Activated CD4-positive, alpha-beta T cell treated with anti-CD3 and anti-CD28 coated beads, Interleukin-2, amount 10 ng/mL, durations not matched to agents 7 days and 5 days (primary cell): Measurements from ENCODE around the gene CD72. TPM values are rescaled to one million over a fixed set of nuclear protein-coding genes. Genes with fewer than 3 reads are reported as not detected.

Experiments used
- CTCF ChIA-PET: fragments of 350-600 bp; sonication (Branson Sonifier 250); formaldehyde crosslinking; loops from one replicate; lab custom pipeline; 2021; ENCODE audit warnings: antibody characterized with exemption; lab: Charles Lee
- POLR2A ChIA-PET: fragments of 350-600 bp; sonication (Branson Sonifier 250); formaldehyde crosslinking; loops from one replicate; lab custom pipeline; 2021; ENCODE audit warnings: antibody characterized with exemption; lab: Charles Lee
- DNase-seq: peaks from one replicate; pipeline ENCODE4 v3.0.0-alpha.2; 2020
- H3K27ac Mint-ChIP-seq: one replicate; pipeline ENCODE4 v1.8.0; 2021; ENCODE audit warnings: mild to moderate bottlenecking, moderate library complexity, mixed read lengths
- H3K27me3 Mint-ChIP-seq: one replicate; pipeline ENCODE4 v1.8.0; 2021; ENCODE audit warnings: mixed read lengths
- H3K36me3 Mint-ChIP-seq: one replicate; pipeline ENCODE4 v1.8.0; 2021; ENCODE audit warnings: low read depth, mixed read lengths
- H3K4me1 Mint-ChIP-seq: one replicate; pipeline ENCODE4 v1.8.0; 2021; ENCODE audit warnings: mixed read lengths
- H3K4me3 Mint-ChIP-seq: one replicate; pipeline ENCODE4 v1.8.0; 2021; ENCODE audit warnings: mild to moderate bottlenecking, moderate library complexity, mixed read lengths
- H3K9me3 Mint-ChIP-seq: one replicate; pipeline ENCODE4 v1.8.0; 2021; ENCODE audit warnings: mixed read lengths
- total RNA-seq, 2 experiments: library from RNA; stranded (reverse); gene quantifications; one replicate each; pipeline ENCODE4 v1.2.3, GENCODE V29; 2021

The CD72 gene, protein sequence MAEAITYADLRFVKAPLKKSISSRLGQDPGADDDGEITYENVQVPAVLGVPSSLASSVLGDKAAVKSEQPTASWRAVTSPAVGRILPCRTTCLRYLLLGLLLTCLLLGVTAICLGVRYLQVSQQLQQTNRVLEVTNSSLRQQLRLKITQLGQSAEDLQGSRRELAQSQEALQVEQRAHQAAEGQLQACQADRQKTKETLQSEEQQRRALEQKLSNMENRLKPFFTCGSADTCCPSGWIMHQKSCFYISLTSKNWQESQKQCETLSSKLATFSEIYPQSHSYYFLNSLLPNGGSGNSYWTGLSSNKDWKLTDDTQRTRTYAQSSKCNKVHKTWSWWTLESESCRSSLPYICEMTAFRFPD
- 1 to 10 TPM; 5.4 to 7.1 TPM for total RNA-seq

DNA sequence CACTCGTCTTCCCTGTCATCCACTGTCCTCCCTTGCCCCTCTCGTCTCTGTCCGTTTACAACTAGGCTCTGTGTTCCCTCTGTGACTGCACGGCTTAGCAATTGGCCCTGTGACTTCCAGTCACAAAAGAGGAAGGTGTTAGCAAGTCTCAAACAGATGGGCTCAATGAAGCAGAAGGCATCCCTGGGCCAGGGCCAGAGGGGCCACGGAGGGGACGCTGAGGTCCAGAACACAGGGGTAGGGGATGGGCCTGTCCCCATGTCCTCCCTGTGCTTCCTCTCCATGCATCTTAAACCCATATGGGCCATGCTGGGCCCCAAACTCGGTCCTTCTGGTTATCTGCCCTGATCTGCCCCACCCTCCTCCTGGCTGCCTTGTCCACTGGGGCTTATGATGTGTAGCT is at the start of gene CD72:
TSS of gene CD72 (minus strand) at position 89 of the 403 bp plus-strand sequence. CDS start 110 bp downstream, outside the sequence.
- Mint-ChIP-seq H3K27me3 (peaks cover 9% of the 10 kb centered on the region), H3K9me3 (no peaks in the 10 kb centered on the region), H3K4me1 (peaks cover 45% of the 10 kb centered on the region), H3K4me3 (peak within 1 kb of the TSS; percentile 75), H3K27ac (peak within 1 kb of the TSS; percentile 85), H3K36me3 (peaks cover 4% of the 10 kb centered on the region)
- DNase-seq: no peak
- ChIA-PET POLR2A (no interaction called here), CTCF (interaction anchor here (1.4 to 8.0 kb wide), 4 partner anchors 10 to 264 kb away, joined by 4 to 98 read pairs (median 16); no protein-coding TSS in a partner anchor)

DNA sequence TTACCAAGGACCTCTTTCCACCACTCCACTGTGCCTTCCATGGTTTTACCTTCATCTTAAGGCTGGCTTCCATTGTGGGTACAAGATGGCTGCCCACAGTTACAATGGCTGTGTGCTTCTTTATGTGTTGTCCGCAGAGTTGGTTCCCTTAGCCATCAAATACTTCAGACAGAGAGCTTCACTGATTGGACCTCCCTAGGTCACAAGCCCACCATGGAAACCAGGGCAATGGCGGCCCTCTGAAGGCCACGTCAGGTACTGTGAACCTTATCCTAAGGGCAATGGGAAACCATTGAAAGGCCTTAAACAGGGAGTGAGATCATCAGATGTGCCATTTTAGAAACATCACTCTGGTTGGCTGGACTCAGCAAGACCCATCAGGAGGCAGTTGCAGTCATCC is 49.7 kb upstream of the CD72 start:
- Mint-ChIP-seq H3K27me3 (peaks cover 4% of the 10 kb centered on the region), H3K36me3 (peaks cover 3% of the 10 kb centered on the region), H3K4me3 (no peak overlapping the region), H3K4me1 (peaks cover 34% of the 10 kb centered on the region), H3K9me3 (peaks cover 4% of the 10 kb centered on the region), H3K27ac (no peak overlapping the region)
- CTCF ChIA-PET: interaction anchor here (0.6 to 1.0 kb wide), 2 partner anchors 63 to 1650 kb away, joined by 3 read pairs; no protein-coding TSS in a partner anchor
- POLR2A ChIA-PET: no interaction called here
- DNase-seq: no peak

DNA sequence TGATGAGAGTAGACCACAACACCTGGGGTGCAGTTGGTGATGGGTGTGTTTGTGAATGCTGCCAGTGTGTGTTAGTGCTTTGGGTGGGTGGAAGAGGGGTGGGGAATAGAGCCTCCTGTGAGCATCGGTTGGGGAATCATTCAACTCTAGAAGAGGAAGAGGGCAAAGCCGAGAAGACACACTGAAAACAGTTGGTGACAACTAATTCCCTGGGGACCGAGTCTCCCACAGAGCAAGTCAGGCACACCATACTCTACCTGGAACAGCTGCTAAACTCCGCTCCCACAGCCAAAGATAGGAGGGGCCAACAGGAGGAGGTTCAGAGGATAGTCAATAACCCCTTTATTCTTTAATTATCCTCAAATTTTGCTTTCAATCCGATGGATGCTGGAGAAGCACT is 48.3 kb upstream of the CD72 start:
- Mint-ChIP-seq H3K9me3 (peaks cover 4% of the 10 kb centered on the region), H3K27ac (no peak overlapping the region), H3K4me1 (peaks cover 48% of the 10 kb centered on the region), H3K4me3 (peak overlapping the region; percentile 85), H3K27me3 (no peaks in the 10 kb centered on the region), H3K36me3 (peaks cover 17% of the 10 kb centered on the region)
- no peak for DNase-seq
- POLR2A ChIA-PET: no interaction called here
- CTCF ChIA-PET: interaction anchor here (2.9 to 7.2 kb wide), 2 partner anchors 9 to 18 kb away, joined by 12 to 74 read pairs; partner anchors contain the start of gene SIT1

DNA sequence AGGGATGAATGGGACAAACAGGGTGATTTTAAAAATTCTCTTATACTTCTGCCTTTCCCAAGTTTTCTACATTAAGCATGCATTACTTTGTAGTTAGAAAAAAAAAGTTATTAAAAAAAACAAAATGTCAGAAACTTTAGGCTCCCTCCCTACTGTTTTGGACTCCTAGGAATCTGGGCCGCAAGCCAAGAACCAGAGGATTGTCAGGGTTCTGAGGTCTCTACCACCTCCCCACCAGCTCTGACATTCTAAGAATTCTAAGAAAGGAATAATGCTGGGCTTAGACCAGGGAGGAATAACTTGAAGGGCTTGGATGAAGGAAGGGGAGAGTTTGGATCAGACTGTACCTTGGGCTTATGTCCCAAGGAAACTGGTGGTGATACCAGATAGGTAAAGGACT is 47.8 kb upstream of the CD72 start:
- H3K36me3 Mint-ChIP-seq: peaks cover 19% of the 10 kb centered on the region
- no peak for DNase-seq
- ChIA-PET POLR2A (interaction anchor here (0.6 kb wide), 1 partner anchor 62 kb away, joined by 3 read pairs; no protein-coding TSS in a partner anchor), CTCF (interaction anchor here (0.6 to 7.2 kb wide), 10 partner anchors 7 to 1770 kb away, joined by 3 to 74 read pairs (median 4); partner anchors contain the start of genes CA9, SIT1 and TPM2)
- H3K4me1 Mint-ChIP-seq: peaks cover 52% of the 10 kb centered on the region
- peak overlapping the region; percentile 68 for H3K27ac Mint-ChIP-seq
- peak overlapping the region; percentile 85 for H3K4me3 Mint-ChIP-seq
- peaks cover 4% of the 10 kb centered on the region for H3K9me3 Mint-ChIP-seq
- H3K27me3 Mint-ChIP-seq: no peaks in the 10 kb centered on the region

DNA sequence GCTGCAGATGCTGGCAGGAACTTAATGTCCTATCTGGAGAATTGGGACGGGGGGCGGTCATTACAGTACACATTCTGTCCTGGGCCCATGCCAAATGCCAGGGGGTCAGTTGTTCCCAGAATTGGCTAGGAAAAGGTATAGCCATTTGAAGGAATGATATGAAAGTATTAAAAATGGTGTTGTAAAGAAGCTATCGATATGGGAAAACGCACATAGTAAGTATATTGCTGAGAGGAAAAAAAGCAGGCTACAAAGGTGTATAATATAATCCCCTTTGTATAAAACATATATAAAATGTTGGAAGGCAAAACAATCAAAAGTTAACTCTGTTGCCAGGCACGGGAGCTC is 47.2 kb upstream of the CD72 start:
- Mint-ChIP-seq H3K27me3 (no peaks in the 10 kb centered on the region), H3K36me3 (peaks cover 25% of the 10 kb centered on the region), H3K4me1 (peaks cover 58% of the 10 kb centered on the region), H3K27ac (peak overlapping the region; percentile 88), H3K4me3 (peak overlapping the region; percentile 85), H3K9me3 (peaks cover 4% of the 10 kb centered on the region)
- POLR2A ChIA-PET: interaction anchor here (0.6 kb wide), 1 partner anchor 62 kb away, joined by 3 read pairs; no protein-coding TSS in a partner anchor
- DNase-seq: no peak
- CTCF ChIA-PET: interaction anchor here (0.6 to 7.2 kb wide), 14 partner anchors 8 to 1769 kb away, joined by 3 to 74 read pairs (median 5); partner anchors contain the start of genes CA9, CREB3, SIT1 and TLN1

DNA sequence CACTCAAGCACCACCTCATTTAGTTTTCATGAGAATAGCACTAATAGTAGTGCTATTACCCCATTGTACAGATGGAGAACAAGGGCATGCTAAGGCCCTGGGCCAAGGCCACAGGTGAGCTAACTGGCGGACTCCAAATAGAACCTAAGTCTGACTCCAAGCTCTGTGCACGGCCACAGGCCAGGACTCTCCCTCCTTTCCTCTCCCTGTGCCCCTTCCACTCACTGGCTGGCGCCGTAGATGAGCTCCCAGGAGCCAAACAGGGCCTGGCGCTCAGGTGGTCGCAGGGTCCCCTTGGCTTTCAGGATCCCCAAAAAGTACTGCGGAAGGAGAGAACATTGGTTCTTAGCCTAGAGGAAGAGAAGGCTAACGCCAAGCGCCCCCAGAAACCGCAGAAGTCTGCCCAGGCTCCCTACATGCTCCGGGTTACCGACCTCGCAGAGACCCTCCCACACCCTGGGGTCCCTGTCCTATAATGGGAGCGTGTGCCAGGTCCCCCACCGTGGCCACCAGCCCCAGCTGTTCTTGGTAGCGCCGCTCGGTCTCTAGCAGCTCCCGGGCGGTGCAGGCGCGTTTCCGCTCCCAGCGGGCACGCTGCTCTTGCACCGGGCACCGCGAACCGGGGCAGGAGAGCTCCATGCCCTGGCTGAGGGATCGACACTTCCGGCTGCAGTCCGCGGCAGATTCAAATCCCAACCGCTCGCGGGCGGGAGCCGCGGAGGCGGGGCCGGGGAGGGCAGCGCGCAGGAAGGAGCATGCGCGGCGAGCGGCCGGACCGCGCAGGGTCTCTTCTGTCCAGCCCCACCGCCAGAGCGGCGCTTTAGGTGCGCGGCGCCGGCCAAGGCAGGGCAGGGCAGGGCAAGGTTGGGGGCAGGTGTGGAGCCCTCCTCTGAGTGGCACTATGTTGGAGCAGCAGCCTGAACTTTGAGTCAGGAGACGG is 46.6 kb upstream of the CD72 start, which contains the start of gene ARHGEF39:
TSS of gene ARHGEF39 (minus strand) at position 665 of the 940 bp plus-strand sequence. CDS start at position 639, 26 bp downstream.
- H3K4me1 Mint-ChIP-seq: peaks cover 64% of the 10 kb centered on the region
- CTCF ChIA-PET: interaction anchor here (0.7 to 7.2 kb wide), 18 partner anchors 8 to 126 kb away, joined by 3 to 74 read pairs (median 4); partner anchors contain the start of genes CA9, CREB3, GBA2 and RGP1

DNA sequence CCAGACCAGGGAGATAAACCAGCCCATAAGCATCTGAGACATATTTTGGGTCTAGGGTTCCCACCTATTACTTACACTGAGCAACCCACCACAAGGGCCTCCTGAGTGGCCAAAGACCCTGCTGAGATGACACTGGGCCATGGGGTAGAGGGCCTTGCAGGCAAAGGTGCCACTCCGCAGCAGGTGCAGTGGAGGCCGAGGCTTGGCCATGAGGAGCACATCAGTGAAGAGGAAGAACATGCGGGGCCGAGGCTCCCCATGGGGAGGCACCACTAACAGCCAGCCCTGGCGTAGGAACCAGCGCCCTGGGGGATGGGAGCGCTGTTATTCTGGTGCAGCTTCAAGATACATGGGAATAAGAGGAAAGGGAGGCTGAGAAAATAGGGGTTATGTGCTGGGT is 44.2 kb upstream of the CD72 start:
- Mint-ChIP-seq H3K36me3 (peaks cover 42% of the 10 kb centered on the region), H3K27ac (peak overlapping the region; percentile 76), H3K9me3 (peaks cover 3% of the 10 kb centered on the region), H3K4me1 (peaks cover 80% of the 10 kb centered on the region), H3K27me3 (peaks cover 4% of the 10 kb centered on the region), H3K4me3 (peak overlapping the region; percentile 50)
- CTCF ChIA-PET: interaction anchor here (1.3 to 7.2 kb wide), 3 partner anchors 14 to 66 kb away, joined by 5 to 74 read pairs (median 7); partner anchors contain the start of gene SIT1
- POLR2A ChIA-PET: interaction anchor here (0.6 kb wide), 1 partner anchor 82 kb away, joined by 3 read pairs; no protein-coding TSS in a partner anchor
- no peak for DNase-seq

More for the DNA sequence above, 46.6 kb upstream of the CD72 start, which contains the start of gene ARHGEF39:
- POLR2A ChIA-PET: interaction anchor here (0.7 to 1.1 kb wide), 2 partner anchors 17 to 64 kb away, joined by 3 to 4 read pairs; no protein-coding TSS in a partner anchor
- peak; percentile 76 for DNase-seq
- Mint-ChIP-seq H3K27ac (peak within 1 kb of the TSS; percentile 88), H3K4me3 (peak within 1 kb of the TSS; percentile 85), H3K27me3 (no peaks in the 10 kb centered on the region), H3K9me3 (peaks cover 4% of the 10 kb centered on the region), H3K36me3 (peaks cover 31% of the 10 kb centered on the region)

DNA sequence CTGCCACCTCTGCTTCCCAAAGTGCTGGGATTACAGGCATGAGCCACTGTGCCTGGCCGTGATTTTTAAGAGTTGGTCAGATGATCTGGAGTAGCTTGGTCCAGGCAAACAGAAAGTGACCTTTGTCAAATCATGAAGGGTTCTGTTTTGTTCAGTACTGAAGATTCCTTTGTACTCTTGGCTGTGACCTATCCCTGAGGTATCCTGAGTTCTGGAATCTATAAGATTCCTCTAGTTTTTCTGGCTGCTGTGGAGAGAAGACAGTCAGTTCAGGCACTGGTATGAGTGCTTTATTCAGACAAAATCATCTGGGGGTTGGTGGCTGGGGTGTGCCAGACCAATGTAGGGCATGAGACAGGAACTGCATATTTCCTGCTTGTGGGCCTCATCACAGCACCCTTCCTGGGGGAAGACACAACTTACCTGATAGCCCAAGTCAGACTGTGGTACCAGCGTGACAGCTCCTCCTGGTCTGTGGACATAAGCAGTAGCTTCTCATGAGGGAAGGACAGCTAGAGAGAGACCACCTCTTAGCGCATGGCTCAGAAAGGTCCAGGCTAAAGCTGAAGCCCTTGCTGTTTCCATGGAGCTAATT is 43.6 kb upstream of the CD72 start:
- H3K4me3 Mint-ChIP-seq: peak overlapping the region; percentile 50
- H3K36me3 Mint-ChIP-seq: peaks cover 42% of the 10 kb centered on the region
- peak; percentile 40 for DNase-seq
- H3K27ac Mint-ChIP-seq: peak overlapping the region; percentile 76
- H3K27me3 Mint-ChIP-seq: peaks cover 4% of the 10 kb centered on the region
- H3K9me3 Mint-ChIP-seq: no peaks in the 10 kb centered on the region
- CTCF ChIA-PET: interaction anchor here (1.3 to 7.2 kb wide), 5 partner anchors 14 to 95 kb away, joined by 5 to 74 read pairs (median 5); partner anchors contain the start of gene SIT1
- POLR2A ChIA-PET: interaction anchor here (0.5 to 1.0 kb wide), 3 partner anchors 8 to 81 kb away, joined by 3 to 4 read pairs (median 3); no protein-coding TSS in a partner anchor
- H3K4me1 Mint-ChIP-seq: peaks cover 86% of the 10 kb centered on the region

DNA sequence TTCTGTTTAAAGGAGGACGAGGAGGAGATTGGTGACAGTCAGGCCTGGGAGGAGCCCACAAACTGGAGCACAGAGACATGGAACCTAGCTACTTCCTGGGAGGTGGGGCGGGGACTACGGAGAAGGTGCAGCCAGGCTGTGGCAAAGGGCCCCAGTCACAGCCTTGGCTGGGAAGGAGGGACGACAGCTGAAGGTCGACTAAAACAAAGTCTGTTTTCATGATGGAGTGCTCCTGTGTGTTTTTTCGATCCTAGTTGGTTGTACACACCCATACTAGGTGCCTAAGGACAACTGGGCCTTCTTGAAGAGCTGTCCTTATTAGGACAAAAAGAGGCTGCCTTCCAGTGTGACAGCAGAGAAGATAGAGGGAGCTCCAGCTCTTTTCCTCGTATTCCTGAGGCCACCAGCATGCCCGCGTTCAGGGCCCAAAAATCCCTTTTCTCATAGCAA is 42.8 kb upstream of the CD72 start:
- H3K4me3 Mint-ChIP-seq: peak overlapping the region; percentile 26

DNA sequence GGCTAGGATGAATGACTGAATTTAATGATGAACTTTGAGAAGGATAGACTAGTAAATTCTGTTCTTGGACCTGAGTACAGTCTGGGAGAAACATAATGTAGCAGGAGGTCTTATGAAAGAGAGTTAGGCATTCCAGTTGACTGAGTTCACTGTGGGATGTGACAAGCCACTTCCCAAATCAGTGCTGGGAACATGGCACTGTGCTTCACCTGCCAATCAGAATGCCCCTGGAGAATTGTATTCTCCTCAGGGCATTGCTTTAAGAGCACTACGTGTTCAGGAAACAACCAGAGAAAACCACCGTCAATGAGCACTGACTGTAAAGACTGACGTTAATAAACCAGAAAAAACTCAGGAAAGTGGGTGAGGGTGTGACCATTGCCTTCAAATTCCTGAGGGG is 41.1 kb upstream of the CD72 start:
- H3K4me1 Mint-ChIP-seq: peaks cover 80% of the 10 kb centered on the region
- peaks cover 42% of the 10 kb centered on the region for H3K36me3 Mint-ChIP-seq
- ChIA-PET POLR2A (no interaction called here), CTCF (interaction anchor here (0.7 to 4.9 kb wide), 14 partner anchors 11 to 97 kb away, joined by 3 to 60 read pairs (median 7); partner anchors contain the start of genes CREB3, GBA2, RGP1 and TESK1)
- peak overlapping the region; percentile 82 for H3K27ac Mint-ChIP-seq
- H3K27me3 Mint-ChIP-seq: peaks cover 4% of the 10 kb centered on the region
- H3K9me3 Mint-ChIP-seq: no peaks in the 10 kb centered on the region
- H3K4me3 Mint-ChIP-seq: peak overlapping the region; percentile 93
- no peak for DNase-seq

More for the DNA sequence above, 42.8 kb upstream of the CD72 start:
- no peak for DNase-seq
- no peaks in the 10 kb centered on the region for H3K9me3 Mint-ChIP-seq
- H3K36me3 Mint-ChIP-seq: peaks cover 42% of the 10 kb centered on the region
- peaks cover 87% of the 10 kb centered on the region for H3K4me1 Mint-ChIP-seq
- peak overlapping the region; percentile 54 for H3K27ac Mint-ChIP-seq
- ChIA-PET POLR2A (interaction anchor here (1.0 kb wide), 1 partner anchor 9 kb away, joined by 4 read pairs; no protein-coding TSS in a partner anchor), CTCF (interaction anchor here (1.0 to 7.2 kb wide), 7 partner anchors 13 to 129 kb away, joined by 3 to 74 read pairs (median 5); partner anchors contain the start of gene SIT1)
- H3K27me3 Mint-ChIP-seq: peaks cover 4% of the 10 kb centered on the region

DNA sequence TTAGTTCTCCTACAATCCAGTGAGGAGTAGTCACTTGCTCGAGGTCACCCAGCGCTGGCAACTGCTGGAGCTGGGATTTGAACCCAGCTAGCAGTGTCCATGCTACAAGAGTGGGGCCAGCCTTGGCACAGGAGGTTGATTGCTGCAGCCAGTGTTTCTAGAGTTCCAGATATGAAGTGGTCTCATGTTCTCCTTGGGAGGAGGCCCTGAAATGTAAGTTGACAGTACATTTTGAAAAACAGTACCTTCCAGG is 40.7 kb upstream of the CD72 start:
- H3K9me3 Mint-ChIP-seq: no peaks in the 10 kb centered on the region
- peak overlapping the region; percentile 93 for H3K4me3 Mint-ChIP-seq
- H3K27ac Mint-ChIP-seq: peak overlapping the region; percentile 82
- CTCF ChIA-PET: interaction anchor here (0.7 to 4.9 kb wide), 16 partner anchors 11 to 97 kb away, joined by 3 to 60 read pairs (median 6); partner anchors contain the start of genes CREB3, GBA2, RGP1 and TESK1
- H3K27me3 Mint-ChIP-seq: peaks cover 4% of the 10 kb centered on the region
- peaks cover 77% of the 10 kb centered on the region for H3K4me1 Mint-ChIP-seq
- H3K36me3 Mint-ChIP-seq: peaks cover 42% of the 10 kb centered on the region
- POLR2A ChIA-PET: no interaction called here
- no peak for DNase-seq
